ENCODE results near the gene ZBTB16.

Gene ZBTB16

GRCh38 chr11:114065094-114065493 lies 5.6 kb downstream of the ZBTB16 start:
- DNase-seq, result no peak

- DNase-seq, result no peak
Observed at GRCh38 chr11:114066046-114066648, 6.6 kb downstream of the ZBTB16 start.

GRCh38 chr11:114068327-114068726 lies 8.8 kb downstream of the ZBTB16 start:
- no peak for DNase-seq

GRCh38 chr11:114070464-114071139 lies 11.1 kb downstream of the ZBTB16 start:
- no peak for DNase-seq

- DNase-seq, result no peak
Observed at GRCh38 chr11:114073007-114073827, 13.7 kb downstream of the ZBTB16 start.

GRCh38 chr11:114073828-114074381 lies 14.4 kb downstream of the ZBTB16 start:
- DNase-seq, result no peak

GRCh38 chr11:114074546-114075343 lies 15.2 kb downstream of the ZBTB16 start:
- DNase-seq, result no peak

- no peak for DNase-seq
Observed at GRCh38 chr11:114075344-114075610, 15.8 kb downstream of the ZBTB16 start.

GRCh38 chr11:114075891-114076441 lies 16.5 kb downstream of the ZBTB16 start:
- peak; percentile 48 for DNase-seq

- no peak for DNase-seq
Observed at GRCh38 chr11:114076921-114077331, 17.4 kb downstream of the ZBTB16 start.

GRCh38 chr11:114077482-114078305 lies 18.2 kb downstream of the ZBTB16 start:
- no peak for DNase-seq

GRCh38 chr11:114078423-114078822 lies 18.9 kb downstream of the ZBTB16 start:
- no peak for DNase-seq

- DNase-seq, result no peak
Observed at GRCh38 chr11:114079511-114080065, 20.1 kb downstream of the ZBTB16 start.

- no peak for DNase-seq
Observed at GRCh38 chr11:114080219-114080618, 20.7 kb downstream of the ZBTB16 start.

GRCh38 chr11:114080769-114081168 lies 21.3 kb downstream of the ZBTB16 start:
- no peak for DNase-seq

- no peak for DNase-seq
Observed at GRCh38 chr11:114081641-114082414, 22.3 kb downstream of the ZBTB16 start.

GRCh38 chr11:114082415-114082748 lies 22.9 kb downstream of the ZBTB16 start:
- DNase-seq, result no peak

- DNase-seq, result no peak
Observed at GRCh38 chr11:114082767-114083181, 23.3 kb downstream of the ZBTB16 start.

GRCh38 chr11:114083391-114084252 lies 24.1 kb downstream of the ZBTB16 start:
- no peak for DNase-seq

GRCh38 chr11:114084414-114084813 lies 24.9 kb downstream of the ZBTB16 start:
- DNase-seq, result no peak

All from stimulated activated CD4-positive, alpha-beta T cell treated with anti-CD3 and anti-CD28 coated beads, Interleukin-15, amount 100 ng/mL, for 24 hours (primary cell).